ENCODE measurements around the gene NUP205. TPM values are rescaled to one million over a fixed set of nuclear protein-coding genes. Genes with fewer than 3 reads are reported as not detected.

NUP205 gene
- total RNA-seq, 1 experiment from 2014 or later, result 148 TPM

- no peaks in the 10 kb centered on the region for H3K27me3 ChIP-seq (replicated peaks; ENCODE audit: insufficient read depth, low read depth, low read length, poor library complexity)
- ChIA-PET CTCF (interaction anchor here (1.9 kb wide), 1 partner anchor 17 kb away, joined by 6 read pairs; no protein-coding TSS in a partner anchor), POLR2A (ENCODE audit: low non-redundant PET) (no interaction called here)
- peaks cover 13% of the 10 kb centered on the region for H3K4me1 ChIP-seq (ENCODE audit: insufficient read depth, low read length, poor library complexity, severe bottlenecking)
- H3K27ac ChIP-seq (ENCODE audit: low read depth, low read length, poor library complexity, severe bottlenecking), result peak overlapping the region; percentile 45
- BruUV-seq (replicated peaks), result no TSS peak
- no peaks in the 10 kb centered on the region for H3K9me3 ChIP-seq (ENCODE audit: low read depth, low read length, poor library complexity, severe bottlenecking)
- peak overlapping the region; percentile 84 for H3K4me3 ChIP-seq (ENCODE audit: low read depth, low read length, poor library complexity, severe bottlenecking)
- H3K36me3 ChIP-seq (ENCODE audit: insufficient read depth, low read length, poor library complexity, severe bottlenecking), result no peaks in the 10 kb centered on the region
- intact Hi-C loops (cut with micrococcal nuclease; ENCODE audit: unreplicated experiment), result loop anchor here (5.0 kb wide), 1 partner anchor 150 kb away; the partner anchor contains the start of gene CNOT4
- no peak for DNase-seq (ENCODE audit: low spot score)
- no peak for TF ChIP-seq EZH2 (IDR thresholded peaks at IDR 0.05; ENCODE audit: borderline replicate concordance, low read depth, low read length, poor library complexity, severe bottlenecking)
- no peak for TF ChIP-seq CTCF (conservative IDR thresholded peaks at IDR 0.05; ENCODE audit: low read depth, low read length)
Observed at GRCh38 chr7:135662123-135662372, 104.3 kb downstream of the NUP205 start.

DNA sequence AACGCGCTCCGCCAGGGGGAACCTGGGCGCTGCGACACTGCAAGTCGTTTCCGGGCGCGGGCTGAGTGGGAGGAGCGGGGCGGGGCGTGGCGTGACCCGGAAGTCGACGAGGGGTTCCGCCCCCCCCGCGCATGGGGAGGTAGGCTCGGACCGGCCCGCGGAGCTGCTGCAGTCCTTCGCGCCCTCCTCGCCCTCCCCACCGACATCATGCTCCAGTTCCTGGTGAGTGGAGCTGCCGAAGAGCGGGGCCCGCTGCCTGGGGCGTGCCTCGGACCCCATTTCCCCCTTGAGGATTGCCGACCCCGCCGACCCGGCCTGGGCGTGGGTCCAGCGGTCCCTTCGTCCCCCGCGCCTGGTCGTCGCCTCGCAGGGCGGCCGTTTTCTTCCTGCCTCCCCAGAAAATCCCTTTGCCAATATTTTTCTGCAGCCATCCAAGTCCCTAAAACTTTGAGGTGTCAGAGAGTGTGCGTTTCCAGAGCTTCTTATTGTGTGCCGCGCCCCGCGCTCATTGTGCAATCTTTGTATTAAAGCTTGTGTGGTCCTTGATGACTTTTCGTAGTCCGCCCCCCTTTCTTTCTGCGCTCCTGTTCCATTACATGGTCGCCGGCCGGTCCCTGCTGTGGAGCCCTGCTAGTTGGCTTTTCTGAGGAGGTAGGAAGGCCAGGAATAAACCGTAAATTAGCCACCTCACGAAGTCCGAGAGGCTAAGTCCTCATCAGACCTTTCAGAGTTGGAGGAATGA, 104.8 kb downstream of the NUP205 start, which contains the start of gene STMP1:
Gene STMP1 (plus strand): TSS at position 142 of the 742 bp plus-strand sequence.
- Histone ChIP-seq H3K9me3 (ENCODE audit: low read depth, low read length, poor library complexity, severe bottlenecking) (no peaks in the 10 kb centered on the region), H3K4me3 (ENCODE audit: low read depth, low read length, poor library complexity, severe bottlenecking) (peak within 1 kb of the TSS; percentile 84), H3K36me3 (ENCODE audit: insufficient read depth, low read length, poor library complexity, severe bottlenecking) (no peaks in the 10 kb centered on the region), H3K4me1 (ENCODE audit: insufficient read depth, low read length, poor library complexity, severe bottlenecking) (peaks cover 13% of the 10 kb centered on the region), H3K27me3 (replicated peaks; ENCODE audit: insufficient read depth, low read depth, low read length, poor library complexity) (no peaks in the 10 kb centered on the region), H3K27ac (ENCODE audit: low read depth, low read length, poor library complexity, severe bottlenecking) (peak within 1 kb of the TSS; percentile 82)
- TF ChIP-seq CTCF (conservative IDR thresholded peaks at IDR 0.05; ENCODE audit: low read depth, low read length) (peak; percentile 69), EZH2 (IDR thresholded peaks at IDR 0.05; ENCODE audit: borderline replicate concordance, low read depth, low read length, poor library complexity, severe bottlenecking) (no peak)
- CTCF ChIA-PET, result interaction anchor here (0.6 to 1.9 kb wide), 3 partner anchors 9 to 17 kb away, joined by 3 to 6 read pairs (median 4); no protein-coding TSS in a partner anchor
- BruUV-seq (replicated peaks), result no TSS peak
- POLR2A ChIA-PET (ENCODE audit: low non-redundant PET), result no interaction called here
- DNase-seq (ENCODE audit: low spot score), result peak; percentile 96
- intact Hi-C loops (cut with micrococcal nuclease; ENCODE audit: unreplicated experiment), result loop anchor here (5.0 kb wide), 1 partner anchor 150 kb away; the partner anchor contains the start of gene CNOT4

GRCh38 chr7:135664046-135664589, 106.4 kb downstream of the NUP205 start:
- TF ChIP-seq EZH2 (IDR thresholded peaks at IDR 0.05; ENCODE audit: borderline replicate concordance, low read depth, low read length, poor library complexity, severe bottlenecking), result no peak
- POLR2A ChIA-PET (ENCODE audit: low non-redundant PET), result no interaction called here
- Histone ChIP-seq H3K27ac (ENCODE audit: low read depth, low read length, poor library complexity, severe bottlenecking) (no peak overlapping the region), H3K4me1 (ENCODE audit: insufficient read depth, low read length, poor library complexity, severe bottlenecking) (peaks cover 13% of the 10 kb centered on the region), H3K9me3 (ENCODE audit: low read depth, low read length, poor library complexity, severe bottlenecking) (no peaks in the 10 kb centered on the region), H3K27me3 (replicated peaks; ENCODE audit: insufficient read depth, low read depth, low read length, poor library complexity) (no peaks in the 10 kb centered on the region), H3K4me3 (ENCODE audit: low read depth, low read length, poor library complexity, severe bottlenecking) (peak overlapping the region; percentile 84), H3K36me3 (ENCODE audit: insufficient read depth, low read length, poor library complexity, severe bottlenecking) (no peaks in the 10 kb centered on the region)
- CTCF ChIA-PET, result no interaction called here
- DNase-seq (ENCODE audit: low spot score), result peak; percentile 28
- BruUV-seq (replicated peaks), result no TSS peak
- intact Hi-C loops (cut with micrococcal nuclease; ENCODE audit: unreplicated experiment), result loop anchor here (5.0 kb wide), 1 partner anchor 152 kb away; the partner anchor contains the start of gene CNOT4
